Measurements from ENCODE around the gene CLEC4M.

The CLEC4M gene

GRCh38 chr19:7746903-7747884 lies 15.8 kb upstream of the CLEC4M start, which contains the start of gene CD209:
Gene CD209 (minus strand): TSS chr19:7747534. CDS start chr19:7747511, 23 bp downstream.
- H3K36me3 ChIP-seq (replicated peaks): no peaks in the 10 kb centered on the region
- in situ Hi-C loops (cut with HindIII; ENCODE audit: low pct_ligation_motif_present, low sequenced_read_pairs): no loop called here
- H3K27ac ChIP-seq: no peak within 1 kb of the TSS
- no peaks in the 10 kb centered on the region for H3K27me3 ChIP-seq (replicated peaks)
- TF ChIP-seq, protein P1, sequence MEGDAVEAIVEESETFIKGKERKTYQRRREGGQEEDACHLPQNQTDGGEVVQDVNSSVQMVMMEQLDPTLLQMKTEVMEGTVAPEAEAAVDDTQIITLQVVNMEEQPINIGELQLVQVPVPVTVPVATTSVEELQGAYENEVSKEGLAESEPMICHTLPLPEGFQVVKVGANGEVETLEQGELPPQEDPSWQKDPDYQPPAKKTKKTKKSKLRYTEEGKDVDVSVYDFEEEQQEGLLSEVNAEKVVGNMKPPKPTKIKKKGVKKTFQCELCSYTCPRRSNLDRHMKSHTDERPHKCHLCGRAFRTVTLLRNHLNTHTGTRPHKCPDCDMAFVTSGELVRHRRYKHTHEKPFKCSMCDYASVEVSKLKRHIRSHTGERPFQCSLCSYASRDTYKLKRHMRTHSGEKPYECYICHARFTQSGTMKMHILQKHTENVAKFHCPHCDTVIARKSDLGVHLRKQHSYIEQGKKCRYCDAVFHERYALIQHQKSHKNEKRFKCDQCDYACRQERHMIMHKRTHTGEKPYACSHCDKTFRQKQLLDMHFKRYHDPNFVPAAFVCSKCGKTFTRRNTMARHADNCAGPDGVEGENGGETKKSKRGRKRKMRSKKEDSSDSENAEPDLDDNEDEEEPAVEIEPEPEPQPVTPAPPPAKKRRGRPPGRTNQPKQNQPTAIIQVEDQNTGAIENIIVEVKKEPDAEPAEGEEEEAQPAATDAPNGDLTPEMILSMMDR (IDR thresholded peaks at IDR 0.05; ENCODE audit: low read depth, low read length, missing control alignments): no peak
- H3K4me3 ChIP-seq (ENCODE audit: low read depth, low read length): no peak within 1 kb of the TSS
- no peak for DNase-seq

- in situ Hi-C loops (cut with HindIII; ENCODE audit: low pct_ligation_motif_present, low sequenced_read_pairs): no loop called here
- H3K27me3 ChIP-seq (replicated peaks): no peaks in the 10 kb centered on the region
- H3K4me3 ChIP-seq (ENCODE audit: low read depth, low read length): no peak overlapping the region
- no peak overlapping the region for H3K27ac ChIP-seq
- no peaks in the 10 kb centered on the region for H3K36me3 ChIP-seq (replicated peaks)
- TF ChIP-seq, protein P1 (IDR thresholded peaks at IDR 0.05; ENCODE audit: low read depth, low read length, missing control alignments): no peak
- no peak for DNase-seq
Measured at GRCh38 chr19:7748171-7748570, 14.9 kb upstream of the CLEC4M start.

- no peak overlapping the region for H3K4me3 ChIP-seq (ENCODE audit: low read depth, low read length)
- no peak for DNase-seq
- H3K27me3 ChIP-seq (replicated peaks): no peaks in the 10 kb centered on the region
- no peak overlapping the region for H3K27ac ChIP-seq
- H3K36me3 ChIP-seq (replicated peaks): no peaks in the 10 kb centered on the region
- TF ChIP-seq, protein P1 (IDR thresholded peaks at IDR 0.05; ENCODE audit: low read depth, low read length, missing control alignments): peak; percentile 19
- in situ Hi-C loops (cut with HindIII; ENCODE audit: low pct_ligation_motif_present, low sequenced_read_pairs): no loop called here
Measured at GRCh38 chr19:7748756-7749155, 14.3 kb upstream of the CLEC4M start.

GRCh38 chr19:7751157-7751783 lies 11.8 kb upstream of the CLEC4M start:
- no peak overlapping the region for H3K4me3 ChIP-seq (ENCODE audit: low read depth, low read length)
- H3K36me3 ChIP-seq (replicated peaks): no peaks in the 10 kb centered on the region
- no peak overlapping the region for H3K27ac ChIP-seq
- in situ Hi-C loops (cut with HindIII; ENCODE audit: low pct_ligation_motif_present, low sequenced_read_pairs): no loop called here
- no peak for DNase-seq
- TF ChIP-seq, protein P1 (IDR thresholded peaks at IDR 0.05; ENCODE audit: low read depth, low read length, missing control alignments): no peak
- H3K27me3 ChIP-seq (replicated peaks): no peaks in the 10 kb centered on the region

- Histone ChIP-seq H3K27ac (no peak overlapping the region), H3K4me3 (ENCODE audit: low read depth, low read length) (no peak overlapping the region), H3K36me3 (replicated peaks) (no peaks in the 10 kb centered on the region), H3K27me3 (replicated peaks) (no peaks in the 10 kb centered on the region)
- no peak for DNase-seq
- in situ Hi-C loops (cut with HindIII; ENCODE audit: low pct_ligation_motif_present, low sequenced_read_pairs): no loop called here
- TF ChIP-seq, protein P1 (IDR thresholded peaks at IDR 0.05; ENCODE audit: low read depth, low read length, missing control alignments): no peak
Measured at GRCh38 chr19:7756258-7756657, 6.8 kb upstream of the CLEC4M start.
